ENCODE measurements around the gene RGS3.

The RGS3 gene

DNA sequence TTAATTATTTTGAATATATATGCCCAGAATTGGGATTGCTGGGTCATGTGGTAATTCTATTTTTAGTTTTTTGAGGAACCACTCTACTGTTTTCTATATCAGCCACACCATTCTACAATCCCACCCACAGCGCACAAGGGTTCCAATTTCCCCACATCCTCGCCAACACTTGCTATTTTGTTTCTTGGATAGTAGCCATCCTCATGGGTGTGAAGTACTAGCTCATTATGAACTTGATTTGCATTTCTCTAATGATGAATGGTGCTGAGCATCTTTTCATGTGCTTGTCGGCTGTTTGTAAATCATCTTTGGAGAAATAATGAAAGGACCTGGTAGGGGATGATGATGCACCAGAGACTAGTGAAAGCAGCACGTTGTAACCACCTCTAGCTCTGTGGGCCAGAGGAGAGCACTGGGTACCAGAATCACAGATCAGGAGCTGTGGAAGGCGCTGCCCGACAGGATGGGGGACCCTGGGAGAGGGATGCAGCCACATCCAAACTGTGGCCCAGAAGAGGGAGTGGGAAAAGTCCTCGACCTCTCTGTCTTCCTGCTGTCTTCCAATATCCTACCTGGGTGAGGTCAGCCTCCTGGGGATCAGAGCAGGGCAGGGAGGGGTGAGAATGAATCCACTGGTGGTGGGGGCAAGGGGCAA lies 155.4 kb downstream of the RGS3 start:
- no peak for DNase-seq (ENCODE audit: low read depth in 2 of 2)

DNA sequence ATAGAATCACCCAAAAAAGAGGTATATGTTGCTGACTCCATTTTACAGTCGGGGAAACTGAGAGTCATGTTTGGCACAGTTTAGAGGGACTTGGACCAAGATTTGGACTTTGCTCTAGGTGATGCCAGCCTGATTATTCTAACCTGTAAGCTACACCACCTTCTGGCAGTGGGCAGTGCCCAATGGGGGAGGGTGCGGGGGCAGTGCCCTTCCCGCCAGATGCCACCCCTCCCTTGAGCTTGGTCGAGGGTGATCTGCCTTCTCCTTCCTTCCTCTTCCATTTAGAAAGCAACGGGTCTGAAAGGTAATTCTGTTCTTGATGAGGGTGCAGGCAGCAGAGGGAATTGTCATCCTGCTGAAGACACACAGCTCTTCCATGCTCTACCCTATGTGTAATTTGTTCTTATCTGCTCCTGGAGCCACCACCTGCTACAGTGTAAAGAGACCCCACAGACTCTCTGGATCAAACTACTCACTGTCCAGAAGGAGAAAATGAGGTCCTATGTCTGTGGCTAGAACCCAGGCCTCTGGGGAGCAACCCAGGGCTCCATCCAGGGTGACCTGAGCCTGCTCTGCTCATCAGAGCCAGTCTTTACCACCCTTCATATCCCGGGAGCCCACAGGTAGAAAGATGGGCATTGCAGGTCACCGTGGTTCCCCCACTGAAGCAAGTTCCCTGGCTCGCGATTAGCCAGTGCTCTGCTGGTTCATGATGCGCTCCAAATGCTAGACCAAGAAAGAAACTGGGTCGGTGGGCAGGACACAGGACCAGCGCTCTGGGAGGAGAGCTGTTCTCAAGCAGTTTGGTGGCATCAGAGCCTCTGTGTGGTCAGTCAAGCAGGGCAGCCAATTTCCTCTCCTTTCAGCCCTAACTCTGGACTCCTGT lies 156.2 kb downstream of the RGS3 start:
- DNase-seq (ENCODE audit: low read depth in 2 of 2), result no peak

DNA sequence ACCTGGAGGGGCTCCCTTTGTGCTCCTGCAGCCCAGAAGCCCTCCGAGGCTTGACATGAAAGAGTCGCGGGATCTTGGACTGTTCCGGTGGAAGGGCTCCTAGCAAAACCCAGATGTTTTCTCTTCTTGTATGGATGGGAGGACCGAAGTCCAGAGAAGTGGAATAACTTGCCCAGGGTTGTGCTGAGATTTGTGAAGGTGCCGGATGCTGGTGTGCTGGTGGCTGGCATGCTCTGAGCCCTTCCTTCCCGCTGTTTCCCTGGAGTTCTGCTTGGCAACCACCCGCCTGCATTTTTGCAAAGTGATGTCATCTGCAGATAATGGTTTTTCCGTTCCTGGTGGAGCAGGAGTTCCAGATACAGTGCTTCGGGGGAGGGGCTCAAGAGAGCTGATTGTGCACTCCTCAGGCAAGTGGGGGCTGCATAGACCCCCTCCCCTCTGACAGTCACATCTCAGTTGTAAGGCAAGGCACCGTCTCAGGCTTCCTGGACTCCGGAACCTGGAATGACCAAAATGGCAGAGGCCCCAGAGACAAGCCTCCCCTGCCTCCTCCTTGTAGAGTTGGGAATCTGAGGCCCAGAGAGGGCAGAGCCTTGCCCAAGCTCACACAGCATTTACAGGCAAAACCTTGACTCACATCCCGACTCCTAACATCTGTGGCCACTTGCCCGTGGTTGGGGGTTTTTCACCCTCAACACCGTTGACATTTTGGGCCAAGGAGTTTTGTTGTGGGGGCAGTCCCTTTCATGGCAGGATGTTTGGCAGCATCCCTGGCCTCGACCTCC lies 157.0 kb downstream of the RGS3 start:
- DNase-seq (ENCODE audit: low read depth in 2 of 2), result no peak

DNA sequence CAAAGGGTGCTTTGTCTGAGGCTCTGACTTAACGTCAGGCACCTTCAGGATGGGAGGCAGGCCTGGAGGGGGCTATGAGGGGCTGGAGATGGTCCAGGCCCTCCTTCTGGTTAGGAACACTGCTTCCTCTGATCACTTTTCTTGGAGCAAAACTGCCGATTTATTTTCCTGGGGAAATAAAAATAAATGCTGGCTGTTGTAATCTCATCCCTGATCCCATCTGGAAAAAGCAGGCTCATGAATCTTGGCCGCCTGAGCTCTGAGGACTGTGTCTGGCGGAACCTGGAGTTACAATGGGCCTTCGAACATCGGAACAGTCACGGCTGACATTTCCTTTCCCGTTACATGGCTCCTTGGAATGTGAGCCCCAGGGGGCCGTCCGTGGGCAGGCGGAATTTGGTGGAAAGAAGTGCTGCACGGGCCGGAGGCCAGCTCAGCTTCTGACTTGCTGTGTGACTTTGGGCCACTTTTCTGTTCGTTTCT lies 157.8 kb downstream of the RGS3 start:
- no peak for DNase-seq (ENCODE audit: low read depth in 2 of 2)

DNA sequence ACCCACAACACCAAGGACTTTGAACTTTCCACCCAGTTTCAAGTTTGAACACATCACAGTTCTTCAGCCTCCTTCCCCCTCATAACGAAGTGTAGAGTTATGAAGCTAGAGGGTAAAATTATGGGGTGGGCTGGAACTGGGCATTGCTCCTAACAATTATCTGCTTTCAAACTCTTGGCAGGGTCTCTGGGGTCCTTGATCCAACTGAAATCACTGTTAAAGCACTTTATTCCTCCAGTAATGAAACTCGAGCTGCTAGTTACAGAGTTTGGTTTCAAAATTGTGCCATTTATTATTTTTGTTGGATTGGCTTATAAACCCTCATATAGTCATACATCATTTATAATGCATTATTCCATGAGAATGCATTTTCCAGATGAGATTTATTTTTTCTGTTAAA lies 158.5 kb downstream of the RGS3 start:
- no peak for DNase-seq (ENCODE audit: low read depth in 2 of 2)

DNA sequence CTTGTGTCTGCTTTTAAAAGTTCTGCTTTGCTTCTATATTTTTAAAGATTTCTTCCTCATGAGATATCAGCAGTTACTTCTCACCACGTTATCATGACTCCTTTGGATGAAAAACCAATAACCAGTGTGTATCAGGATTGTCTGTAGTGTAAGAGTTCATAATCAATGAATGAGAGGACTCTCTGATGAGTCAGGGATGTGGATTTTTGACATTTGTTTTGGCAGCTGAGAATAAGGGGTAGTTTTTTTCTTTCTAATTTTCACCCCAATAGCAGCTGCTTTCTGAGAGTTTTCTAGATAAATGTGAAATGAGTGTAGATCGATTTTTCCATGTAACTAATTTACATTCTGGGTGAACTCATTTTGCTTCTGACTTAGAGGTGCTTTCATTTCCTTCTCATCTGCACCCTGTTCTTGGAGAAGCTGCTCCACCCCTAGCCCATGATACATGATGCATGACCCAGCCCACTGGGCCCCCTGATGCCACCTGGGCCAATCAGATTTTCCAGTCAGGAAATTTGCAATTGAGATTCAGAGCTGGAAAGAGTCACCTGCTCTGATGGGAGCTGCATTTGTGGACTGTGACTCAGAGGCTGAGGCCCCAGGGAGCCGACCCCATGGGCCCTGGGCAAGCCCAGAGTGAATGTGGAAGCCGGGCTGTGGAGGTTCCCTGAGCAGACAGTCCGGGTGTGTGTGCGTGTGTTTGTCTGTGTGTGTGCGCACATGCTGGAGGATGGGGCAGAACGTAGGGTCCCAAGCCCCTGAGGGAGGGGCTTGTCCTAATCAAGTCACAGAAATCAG lies 159.3 kb downstream of the RGS3 start:
- no peak for DNase-seq (ENCODE audit: low read depth in 2 of 2)

DNA sequence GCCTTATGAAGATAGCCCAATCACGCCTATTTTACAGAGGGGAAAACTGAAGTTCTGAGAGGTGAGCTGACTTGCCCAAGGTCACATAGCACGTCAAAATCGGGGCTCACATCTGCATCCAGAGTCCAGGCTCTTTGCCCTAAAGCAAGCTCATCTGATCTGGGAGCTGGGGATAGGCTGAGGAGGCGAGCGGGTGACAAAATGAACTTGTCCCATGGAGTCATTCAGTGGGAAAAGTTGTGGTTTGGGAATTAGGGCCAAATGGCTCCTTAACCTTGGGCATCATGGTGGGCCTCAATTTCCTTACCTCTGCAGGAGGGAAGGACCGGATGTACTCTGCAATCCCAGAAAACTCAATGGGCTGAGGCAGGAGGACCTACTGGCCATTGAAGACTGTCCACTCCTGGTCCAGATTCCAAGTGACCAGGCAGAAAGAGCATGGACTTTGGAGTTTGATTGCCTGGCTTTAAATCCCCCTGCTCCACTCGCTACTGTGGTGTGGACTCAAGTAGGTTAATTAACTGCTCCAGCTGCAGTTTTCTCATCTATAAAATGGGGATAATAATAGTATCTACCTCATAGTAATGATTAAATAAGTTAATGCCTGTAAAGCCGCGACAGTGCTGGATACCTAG lies 160.4 kb downstream of the RGS3 start:
- DNase-seq (ENCODE audit: low read depth in 2 of 2), result no peak

DNA sequence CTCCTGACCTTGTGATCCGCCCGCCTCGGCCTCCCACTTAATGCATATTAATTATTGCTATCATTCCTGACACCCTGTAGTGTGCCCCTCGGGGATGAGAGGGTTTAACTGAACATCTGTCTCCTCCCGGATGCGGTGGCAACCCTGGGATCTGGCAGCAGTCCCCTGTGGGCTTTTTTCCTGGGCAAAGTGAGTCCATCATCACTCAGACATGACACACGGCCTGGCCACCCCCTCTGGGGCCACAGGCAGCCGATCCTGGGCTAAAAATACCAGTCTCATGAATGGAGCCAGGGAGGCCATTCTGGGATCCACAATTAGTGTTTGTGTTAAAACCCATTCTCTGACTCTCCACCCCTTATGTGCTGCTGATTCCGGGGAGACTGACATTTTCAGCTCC lies 161.2 kb downstream of the RGS3 start:
- no peak for DNase-seq (ENCODE audit: low read depth in 2 of 2)

DNA sequence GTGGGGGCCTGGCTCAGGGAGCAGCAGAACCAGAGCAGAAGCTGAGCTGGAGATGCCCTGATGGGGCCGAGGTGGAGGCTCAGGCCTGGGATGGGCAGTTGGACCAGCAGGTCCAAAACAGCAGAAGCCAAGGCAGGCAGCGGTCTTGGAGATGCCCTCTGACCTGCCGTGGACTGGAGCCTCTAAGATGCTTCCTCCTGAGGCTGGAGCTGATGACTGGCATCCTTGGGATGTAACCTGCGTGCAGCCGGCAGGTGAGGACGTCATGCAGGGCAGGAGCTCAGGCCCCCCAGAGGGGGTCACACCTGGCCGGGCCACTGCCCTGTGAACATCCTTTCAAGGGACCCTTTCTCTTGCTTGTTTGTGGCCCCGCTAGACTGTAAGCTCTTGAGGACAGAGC lies 162.0 kb downstream of the RGS3 start:
- no peak for DNase-seq (ENCODE audit: low read depth in 2 of 2)

DNA sequence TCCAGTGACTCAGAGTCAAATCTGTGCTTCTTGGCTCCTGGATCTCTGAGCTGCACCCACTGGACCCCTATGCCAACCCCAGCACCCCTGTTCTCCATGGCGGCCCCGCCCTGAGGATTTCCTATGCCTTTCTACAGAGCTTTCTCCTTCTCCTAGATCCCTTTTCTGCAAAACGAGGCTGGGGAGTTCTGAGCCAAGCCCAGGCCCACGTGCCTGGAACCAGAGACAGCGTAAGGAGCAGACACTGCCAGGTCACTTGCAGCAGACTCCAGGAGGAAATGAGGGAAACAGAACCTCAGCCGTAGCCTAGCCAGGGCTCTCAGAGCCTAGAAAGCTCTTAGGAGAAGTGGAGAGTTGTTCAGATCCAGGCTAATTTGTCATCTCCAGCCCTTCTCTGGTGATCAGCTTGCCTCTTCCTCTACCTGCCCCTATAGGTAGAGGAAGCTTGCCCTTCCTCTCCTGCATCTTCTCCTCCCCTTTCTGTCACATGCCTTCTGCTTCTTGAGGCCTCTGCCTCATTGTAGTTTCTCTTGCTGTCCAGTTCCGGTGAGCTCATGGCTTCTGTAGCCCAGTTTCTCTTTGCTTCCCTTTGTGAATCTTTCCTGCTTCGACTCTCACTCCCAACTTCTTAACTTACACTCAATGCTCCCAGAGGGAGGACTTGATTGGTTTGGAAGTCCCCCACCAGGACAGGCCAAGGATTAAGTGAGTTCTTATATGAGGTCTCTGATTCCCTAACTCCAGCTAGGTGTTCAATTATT lies 163.4 kb downstream of the RGS3 start:
- no peak for DNase-seq (ENCODE audit: low read depth in 2 of 2)

DNA sequence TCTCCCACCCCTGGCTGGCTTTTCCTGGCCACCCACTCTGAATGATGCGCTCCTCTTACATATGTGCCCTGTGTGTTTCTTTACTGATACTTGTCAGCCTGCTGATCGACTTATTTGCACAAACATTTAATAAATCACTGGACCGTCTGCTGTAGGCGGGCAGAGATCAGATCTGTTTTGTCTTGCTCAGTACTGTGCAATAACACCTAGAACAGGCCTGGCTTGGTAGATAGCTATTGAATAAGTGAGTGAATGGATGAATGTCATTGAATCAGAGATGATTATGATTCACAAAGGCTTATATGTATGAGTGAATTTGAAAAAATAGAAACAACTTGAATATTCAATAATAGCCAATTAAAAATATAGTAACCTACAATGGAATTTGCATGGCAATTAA lies 165.1 kb downstream of the RGS3 start:
- no peak for DNase-seq (ENCODE audit: low read depth in 2 of 2)

DNA sequence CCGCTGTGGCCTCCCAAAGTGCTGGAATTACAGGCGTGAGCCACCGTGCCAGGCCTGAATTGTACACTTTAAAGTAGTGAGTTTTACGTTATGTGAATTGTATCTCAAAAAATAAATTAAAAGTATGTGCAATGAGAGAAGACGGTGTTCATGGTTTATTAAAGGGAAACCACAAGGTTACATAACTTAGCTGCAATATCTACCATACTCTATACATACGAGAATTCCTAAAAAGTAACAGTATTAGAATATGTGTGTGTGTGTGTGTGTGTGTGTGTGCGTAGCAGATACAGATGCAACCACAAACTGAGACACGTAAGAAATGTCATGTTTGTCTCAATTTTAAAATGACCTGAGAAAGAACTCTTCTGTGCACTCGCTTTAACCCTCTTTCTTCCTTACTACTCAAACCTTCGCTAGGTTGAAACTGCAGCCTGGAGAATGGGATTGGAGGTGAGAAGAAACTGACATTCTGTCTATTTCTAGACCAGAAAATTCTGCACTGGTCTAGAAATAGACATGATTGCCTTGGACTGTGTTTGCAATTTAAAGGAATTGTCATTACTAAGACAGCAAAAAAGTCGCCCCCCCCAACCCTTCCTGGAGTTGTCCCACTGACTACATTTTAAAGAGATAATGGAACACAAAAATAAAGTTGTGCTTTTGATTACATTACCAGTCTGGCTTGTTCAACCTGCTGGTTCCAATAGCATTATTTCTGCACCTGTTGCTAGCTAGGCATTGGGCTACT lies 167.0 kb downstream of the RGS3 start:
- DNase-seq (ENCODE audit: low read depth in 2 of 2), result no peak

DNA sequence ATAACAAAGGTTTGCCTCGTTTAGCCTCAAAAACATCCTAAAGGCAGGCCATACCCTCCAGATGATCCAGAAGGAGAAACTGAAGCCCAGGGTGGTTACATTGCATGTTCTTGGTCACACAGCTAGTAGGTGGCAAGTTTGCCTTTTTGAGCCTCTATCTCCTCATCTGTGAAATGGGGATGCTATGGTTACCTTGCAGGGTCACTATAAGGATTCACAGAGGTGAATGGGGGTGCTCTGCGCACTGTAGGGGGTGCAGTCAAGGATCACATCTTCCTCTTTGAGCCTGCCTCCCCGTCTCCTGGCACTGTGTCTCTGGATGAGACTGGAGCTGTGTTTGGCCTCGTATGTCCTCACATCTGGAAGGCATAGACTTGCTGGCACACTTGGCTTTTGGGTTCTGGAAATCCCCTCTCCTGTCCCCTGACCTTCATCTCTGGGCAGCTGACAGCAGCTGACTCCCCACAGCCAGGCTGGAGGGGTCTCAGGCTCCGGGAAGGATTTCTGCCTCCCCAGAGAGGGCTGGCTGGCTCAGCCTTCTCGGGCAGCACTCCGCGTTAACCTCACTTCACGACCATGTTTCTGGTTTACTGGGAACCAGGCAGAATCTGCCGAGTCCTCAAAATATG lies 167.7 kb downstream of the RGS3 start:
- DNase-seq (ENCODE audit: low read depth in 2 of 2), result no peak

DNA sequence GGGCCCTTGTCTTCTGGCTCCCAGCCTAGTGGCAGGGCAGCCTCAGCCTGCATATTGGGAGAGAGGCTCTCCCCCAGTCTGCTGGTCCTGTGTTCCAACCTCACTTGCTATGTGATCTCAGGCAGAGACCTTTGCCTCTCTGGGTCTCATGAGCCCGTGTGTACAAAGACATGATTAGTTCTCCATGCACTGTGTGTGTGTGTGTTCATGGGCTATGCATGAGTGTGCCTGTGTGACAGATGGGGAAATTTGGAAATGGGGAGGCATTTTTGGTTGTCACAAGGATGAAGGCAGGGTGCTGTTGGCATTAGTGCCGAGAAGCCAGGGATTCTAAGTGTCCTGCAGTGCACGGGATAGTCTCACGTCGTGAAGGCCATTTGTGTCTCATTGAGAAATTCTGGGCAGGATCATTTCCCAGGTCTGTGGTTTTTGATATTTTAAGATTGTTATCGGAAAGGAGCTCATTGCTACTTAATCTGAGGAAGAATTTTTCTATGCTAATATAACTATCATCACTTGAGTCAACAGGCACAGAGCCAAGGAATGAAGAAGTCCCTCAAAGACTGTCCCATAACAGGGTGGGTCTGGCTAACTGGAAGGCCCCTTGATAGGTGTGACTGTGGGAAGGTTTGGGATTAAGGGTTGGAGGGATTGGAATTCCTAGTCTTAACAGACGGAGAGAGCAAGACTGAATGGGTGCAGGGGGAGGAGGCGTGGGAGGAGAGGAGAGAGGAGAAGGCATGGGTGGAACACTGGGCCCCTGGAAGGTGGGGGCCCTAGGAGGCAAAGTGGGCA lies 168.5 kb downstream of the RGS3 start:
- no peak for DNase-seq (ENCODE audit: low read depth in 2 of 2)

DNA sequence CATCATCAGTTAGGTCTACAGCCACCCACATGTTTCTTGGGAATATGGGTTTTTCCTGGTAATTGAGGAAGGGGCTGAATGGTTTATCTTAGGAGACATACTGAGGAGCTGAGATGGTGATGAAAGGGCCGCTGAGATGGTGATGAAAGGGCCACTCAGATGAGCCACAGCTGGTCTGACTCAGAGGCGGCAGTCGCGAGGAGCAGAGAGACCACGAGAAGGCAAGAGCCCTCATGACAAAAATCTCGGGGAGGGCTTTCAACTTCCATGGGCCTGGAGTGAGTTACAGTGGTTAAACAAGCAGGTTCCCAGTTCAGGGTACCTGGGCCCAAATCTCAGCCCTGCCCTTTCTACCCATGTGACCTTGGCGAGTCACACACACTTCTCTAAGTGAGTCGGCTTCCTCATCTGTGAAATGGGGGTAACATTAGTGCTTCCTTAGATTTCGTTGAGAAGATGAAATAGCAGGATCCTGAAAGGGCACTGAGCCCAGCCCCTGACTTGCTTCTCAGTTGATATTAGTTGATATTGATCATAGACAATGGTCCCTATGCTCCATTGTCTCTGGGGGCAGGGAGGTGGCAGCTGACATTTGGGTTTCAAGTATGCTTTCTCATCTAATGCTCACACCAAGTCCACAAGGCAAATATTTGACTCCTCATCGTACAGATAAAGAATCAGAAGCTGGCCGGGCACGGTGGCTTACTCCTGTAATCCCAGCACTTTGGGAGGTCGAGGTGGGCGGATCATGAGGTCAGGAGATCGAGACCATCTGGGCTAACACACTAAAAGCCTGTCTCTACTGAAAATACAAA lies 169.5 kb downstream of the RGS3 start:
- DNase-seq (ENCODE audit: low read depth in 2 of 2), result no peak

DNA sequence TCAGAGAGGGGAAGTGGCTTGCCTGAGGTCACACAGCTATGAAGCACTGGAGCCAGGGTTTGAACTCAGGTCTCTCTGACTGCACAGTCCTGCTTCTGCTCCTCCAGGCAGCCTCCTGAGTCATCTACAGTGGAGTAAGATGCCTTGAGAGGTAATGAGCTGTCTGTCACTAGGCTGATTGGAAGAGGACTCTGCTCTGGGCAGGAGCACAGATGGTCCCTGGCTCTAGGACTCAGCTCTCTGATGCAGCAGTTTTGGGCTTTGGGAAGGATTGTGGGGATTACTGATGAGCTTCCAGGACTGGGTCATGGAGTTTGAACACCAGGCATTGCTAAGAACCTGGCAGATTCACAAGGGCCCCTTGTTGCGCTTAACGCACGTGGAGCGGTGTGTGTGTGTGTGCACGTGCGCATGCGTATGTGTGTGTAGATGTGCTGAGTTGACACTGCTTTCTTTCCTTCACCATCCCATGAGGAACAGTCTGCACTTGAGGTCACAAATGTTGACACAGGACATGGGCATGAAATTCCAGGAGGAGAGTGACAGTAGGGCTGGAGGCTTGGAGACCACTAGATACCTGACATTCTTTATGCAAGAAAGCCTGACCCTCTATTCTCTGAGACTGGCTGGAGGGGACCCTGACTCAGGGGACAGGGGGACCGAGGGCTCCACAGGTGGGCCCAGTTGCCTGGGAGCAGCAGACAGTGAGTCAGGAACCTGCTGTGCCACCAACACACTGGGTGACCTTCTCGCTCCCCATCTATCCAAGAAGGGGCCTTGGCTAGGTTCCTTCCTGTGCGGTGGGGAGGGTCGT lies 170.5 kb downstream of the RGS3 start:
- no peak for DNase-seq (ENCODE audit: low read depth in 2 of 2)

All from activated CD8-positive, alpha-beta memory T cell treated with anti-CD3 and anti-CD28 coated beads for 4 hours (primary cell).